Heart left ventricle (tissue), 13 donors: ENCODE data around the gene ACR.

ENCODE experiments used
- CTCF ChIP-seq, 12 donors: fragments of 200-600 bp; sonication (generic) in 4 of 12; IDR thresholded peaks; one replicate each; pipeline versions ENCODE4 v1.5.0 to v1.8.0; 2018 to 2022; ENCODE audit warnings: antibody characterized with exemption in 12 of 12, mild to moderate bottlenecking in 5 of 12
- POLR2A ChIP-seq, 2 donors: fragments of 450-650 bp; IDR thresholded peaks; one replicate each; pipeline ENCODE4 v1.6.1; 2017; ENCODE audit warnings: antibody characterized with exemption in 2 of 2, mild to moderate bottlenecking in 2 of 2, moderate library complexity in 2 of 2
- donor health status: ischemic (EF 13 %, LVEDD 7.1; RV severe dilation, severe dysfunction).
- donor health status: DM: no; HTN: yes; CAD: no.
- donor health status: DM: no; HTN: no; CAD: no.
- donor health status: ischemic (EF 25% LVEDD 6.9; RV normal size, moderate dysfunction).
- donor health status: ischemic (EF 25% LVEDD 5.7; RV mildly dilated, moderate dysfunction).
- donor health status: ischemic (EF 35%, LVEDD 5.7; RV mildly dilated, moderate dysfunction).
- donor health status: nonischemic (EF 11% LVEDD 7.7; RV severe dilation, severe dysfunction).
- donor health status: DM: yes; HTN: yes; CAD: no.
- donor health status: PGD.
- donor health status: ischemic (EF 29% LVEDD 5.4; RV normal size, mild dysfunction).
- donor health status: nonischemic (EF 23%, LVEDD 6.1; RV moderate dilation, normal function).

GRCh38 chr22:50708474-50708873 lies 29.5 kb upstream of the ACR start:
- no peak for TF ChIP-seq CTCF (IDR thresholded peaks at IDR 0.05)
- no peak for TF ChIP-seq POLR2A (IDR thresholded peaks at IDR 0.05)
